PC-3 (cell line): ENCODE results near the gene TPCN2. TPM values are rescaled to one million over a fixed set of nuclear protein-coding genes. Genes with fewer than 3 reads are reported as not detected.

Experiments
- ATAC-seq: fragments of 200-7000 bp; cut with Tn5 transposase; 2 replicates; pipeline ENCODE4 v1.9.1; 2020; ENCODE audit warnings: mild to moderate bottlenecking, moderate library complexity
- BruUV-seq: library from RNA; stranded (reverse); fragments of 400-500 nt; replicated peaks from 2 replicates; lab custom pipeline; 2021; lab: Mats Ljungman, UMichigan
- CTCF ChIA-PET: fragments of 300-600 bp; sonication (Branson Sonifier 250); formaldehyde crosslinking; loops from one replicate; lab custom pipeline; 2022; ENCODE audit warnings: antibody characterized with exemption; lab: Charles Lee
- POLR2A ChIA-PET: fragments of 300-600 bp; sonication (Branson Sonifier 250); formaldehyde crosslinking; loops from one replicate; lab custom pipeline; 2022; ENCODE audit warnings: antibody characterized with exemption; ENCODE audit not compliant: unreplicated experiment; lab: Charles Lee
- DNase-seq: peaks from one replicate; pipeline ENCODE4 v3.0.0-alpha.2; 2015
- H2AFZ ChIP-seq: fragments of 300-600 bp; sonication (generic); 2 replicates; pipeline ENCODE4 v1.6.0; 2016; ENCODE audit warnings: antibody characterized with exemption, low read length
- H3F3A ChIP-seq: fragments of 300-600 bp; sonication (generic); one replicate; pipeline ENCODE4 v1.6.0; 2017; ENCODE audit warnings: antibody characterized with exemption, low read length, control low read depth, mild to moderate bottlenecking; ENCODE audit not compliant: unreplicated experiment
- H3K27ac ChIP-seq: fragments of 300-600 bp; sonication (generic); 2 replicates; pipeline ENCODE4 v1.5.1; 2016; ENCODE audit warnings: mild to moderate bottlenecking, low read length
- H3K27me3 ChIP-seq: fragments of 300-600 bp; sonication (generic); 2 replicates; pipeline ENCODE4 v1.6.1; 2016; ENCODE audit warnings: low read length, mixed read lengths
- H3K36me3 ChIP-seq: fragments of 300-600 bp; sonication (generic); 2 replicates; pipeline ENCODE4 v1.6.1; 2016; ENCODE audit warnings: low read depth, mixed run types, low read length, mixed read lengths
- H3K4me1 ChIP-seq: fragments of 300-600 bp; sonication (generic); 2 replicates; pipeline ENCODE4 v1.5.1; 2016; ENCODE audit warnings: low read length; ENCODE audit not compliant: insufficient read depth
- H3K4me2 ChIP-seq: fragments of 300-600 bp; sonication (generic); 2 replicates; pipeline ENCODE4 v1.6.0; 2016; ENCODE audit warnings: low read length
- H3K4me3 ChIP-seq: fragments of 300-600 bp; sonication (generic); 2 replicates; pipeline ENCODE4 v1.5.1; 2016; ENCODE audit warnings: mild to moderate bottlenecking, low read length, mixed read lengths
- H3K79me2 ChIP-seq: fragments of 300-600 bp; sonication (generic); 2 replicates; pipeline ENCODE4 v1.6.1; 2017; ENCODE audit warnings: low read length, mixed read lengths
- H3K9ac ChIP-seq: fragments of 300-600 bp; sonication (generic); 2 replicates; pipeline ENCODE4 v1.6.0; 2016; ENCODE audit warnings: mild to moderate bottlenecking, low read length
- H3K9me2 ChIP-seq: fragments of 300-600 bp; sonication (generic); replicated peaks from 2 replicates; pipeline ENCODE4 v1.6.1; 2016; ENCODE audit warnings: mixed run types, low read length, mixed read lengths
- H3K9me3 ChIP-seq: fragments of 300-600 bp; sonication (generic); 2 replicates; pipeline ENCODE4 v1.6.1; 2016; ENCODE audit warnings: low read length, mixed read lengths
- H4K20me1 ChIP-seq: fragments of 300-600 bp; sonication (generic); 2 replicates; pipeline ENCODE4 v1.6.1; 2016; ENCODE audit warnings: low read length, mixed read lengths
- EZH2 ChIP-seq: fragments of 300-600 bp; sonication (generic); IDR thresholded peaks from one replicate; pipeline ENCODE4 v1.6.1; 2017; ENCODE audit warnings: antibody characterized with exemption, mild to moderate bottlenecking, low read length; ENCODE audit not compliant: unreplicated experiment
- EZH2phosphoT487 ChIP-seq: fragments of 300-600 bp; sonication (generic); IDR thresholded peaks from 2 replicates; pipeline ENCODE4 v1.6.1; 2018; ENCODE audit warnings: mild to moderate bottlenecking, antibody characterized with exemption, low read length, borderline replicate concordance
- intact Hi-C: fragments of 100-400 bp; cut with micrococcal nuclease; formaldehyde crosslinking; loops from 2 replicates; pipeline ENCODE4 v1.9.0; 2023
- total RNA-seq: library from RNA; depleted of rRNA; stranded (reverse); fragments of >200 nt; gene quantifications from 2 replicates; pipeline ENCODE4 v1.2.3, GENCODE V29; 2014
- TF ChIP-seq, protein P1 (sequence below): fragments of 300-600 bp; sonication (generic); conservative IDR thresholded peaks from 2 replicates; pipeline ENCODE4 v1.5.1; 2017; ENCODE audit warnings: antibody characterized with exemption, low read depth, mild to moderate bottlenecking, low read length

TPCN2 gene
- total RNA-seq, 1 experiment from 2014 or later: 13.0 TPM

DNA sequence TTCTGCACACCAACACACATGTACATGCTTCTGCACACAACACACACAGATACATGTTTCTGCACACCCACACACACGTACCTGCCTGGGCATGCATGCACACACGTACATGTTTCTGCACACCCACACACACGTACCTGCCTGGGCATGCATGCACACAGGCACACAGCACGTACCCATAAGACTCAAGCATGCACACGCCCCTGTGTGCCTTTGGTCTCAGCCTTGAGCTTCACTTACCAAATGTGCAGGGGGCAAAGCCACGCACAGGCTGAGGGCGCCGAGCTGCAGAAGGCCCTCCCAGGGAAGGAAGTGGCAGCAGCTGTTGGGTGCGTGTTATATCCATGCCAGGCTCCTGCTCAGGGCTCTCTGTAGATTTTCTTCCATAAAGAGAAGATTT, 72.3 kb downstream of the TPCN2 start:
- intact Hi-C loops: loop anchor here (5.0 to 10.0 kb wide), 2 partner anchors 96 to 324 kb away; no protein-coding TSS in a partner anchor
- Histone ChIP-seq H3K9ac (no peak overlapping the region), H4K20me1 (no peaks in the 10 kb centered on the region), H3K9me3 (no peaks in the 10 kb centered on the region), H3K4me2 (no peak overlapping the region), H3K27ac (no peak overlapping the region), H3K4me1 (peaks cover 35% of the 10 kb centered on the region), H3K27me3 (no peaks in the 10 kb centered on the region), H3K4me3 (no peak overlapping the region), H2AFZ (no peak overlapping the region), H3K36me3 (no peaks in the 10 kb centered on the region), H3K9me2 (no peaks in the 10 kb centered on the region), H3K79me2 (no peaks in the 10 kb centered on the region), H3F3A (peaks cover 6% of the 10 kb centered on the region)
- ATAC-seq (no peak), DNase-seq (no peak)
- TF ChIP-seq EZH2phosphoT487: no peak
- TF ChIP-seq EZH2: no peak
- TF ChIP-seq, protein P1, sequence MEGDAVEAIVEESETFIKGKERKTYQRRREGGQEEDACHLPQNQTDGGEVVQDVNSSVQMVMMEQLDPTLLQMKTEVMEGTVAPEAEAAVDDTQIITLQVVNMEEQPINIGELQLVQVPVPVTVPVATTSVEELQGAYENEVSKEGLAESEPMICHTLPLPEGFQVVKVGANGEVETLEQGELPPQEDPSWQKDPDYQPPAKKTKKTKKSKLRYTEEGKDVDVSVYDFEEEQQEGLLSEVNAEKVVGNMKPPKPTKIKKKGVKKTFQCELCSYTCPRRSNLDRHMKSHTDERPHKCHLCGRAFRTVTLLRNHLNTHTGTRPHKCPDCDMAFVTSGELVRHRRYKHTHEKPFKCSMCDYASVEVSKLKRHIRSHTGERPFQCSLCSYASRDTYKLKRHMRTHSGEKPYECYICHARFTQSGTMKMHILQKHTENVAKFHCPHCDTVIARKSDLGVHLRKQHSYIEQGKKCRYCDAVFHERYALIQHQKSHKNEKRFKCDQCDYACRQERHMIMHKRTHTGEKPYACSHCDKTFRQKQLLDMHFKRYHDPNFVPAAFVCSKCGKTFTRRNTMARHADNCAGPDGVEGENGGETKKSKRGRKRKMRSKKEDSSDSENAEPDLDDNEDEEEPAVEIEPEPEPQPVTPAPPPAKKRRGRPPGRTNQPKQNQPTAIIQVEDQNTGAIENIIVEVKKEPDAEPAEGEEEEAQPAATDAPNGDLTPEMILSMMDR: no peak
- ChIA-PET POLR2A (no interaction called here), CTCF (no interaction called here)
- no TSS peak for BruUV-seq

DNA sequence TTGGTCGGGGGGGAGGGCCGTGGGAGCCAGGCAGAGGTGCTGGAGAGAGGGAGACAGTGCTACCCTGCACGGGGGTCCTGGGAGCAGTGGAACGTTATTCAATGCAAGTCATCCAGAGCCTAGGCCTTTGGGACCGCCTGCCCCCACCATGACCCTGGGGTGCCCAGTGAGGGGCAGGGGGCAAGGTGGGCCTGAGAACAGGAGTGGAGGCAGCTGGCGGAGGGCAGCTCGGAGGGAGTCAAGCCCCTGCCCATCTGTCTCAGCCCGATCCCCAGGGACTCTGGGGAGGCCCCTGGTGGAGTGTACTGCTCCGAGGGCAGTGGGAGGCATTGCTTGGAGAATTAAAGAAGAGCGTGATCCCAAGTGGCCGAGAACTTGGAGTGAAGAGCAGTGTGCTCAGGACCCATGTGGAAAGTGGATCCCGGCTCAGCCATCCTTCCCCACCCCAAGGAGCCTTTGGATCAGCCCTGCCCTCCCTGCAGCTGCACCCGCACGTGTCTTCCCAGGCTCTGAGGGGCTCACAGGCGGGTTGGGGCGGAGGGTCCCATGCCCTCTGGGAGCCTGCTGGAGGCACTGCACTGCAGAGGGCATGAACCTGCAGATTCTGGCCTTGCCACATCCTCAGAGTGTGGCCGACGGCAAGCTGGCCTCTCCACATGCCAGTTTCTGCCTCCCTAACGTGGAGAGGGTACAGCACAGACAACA, 73.0 kb downstream of the TPCN2 start:
- no peaks in the 10 kb centered on the region for H3K9me3 ChIP-seq
- H3K4me3 ChIP-seq: no peak overlapping the region
- H3F3A ChIP-seq: peaks cover 6% of the 10 kb centered on the region
- ATAC-seq (peak; percentile 0), DNase-seq (no peak)
- CTCF ChIA-PET: no interaction called here
- H3K4me2 ChIP-seq: peak overlapping the region; percentile 83
- H2AFZ ChIP-seq: no peak overlapping the region
- no peaks in the 10 kb centered on the region for H3K27me3 ChIP-seq
- H3K79me2 ChIP-seq: no peaks in the 10 kb centered on the region
- POLR2A ChIA-PET: no interaction called here
- no TSS peak for BruUV-seq
- peak overlapping the region; percentile 51 for H3K9ac ChIP-seq
- TF ChIP-seq, protein P1: no peak
- no peak for TF ChIP-seq EZH2
- TF ChIP-seq EZH2phosphoT487: no peak
- no peaks in the 10 kb centered on the region for H3K9me2 ChIP-seq
- peak overlapping the region; percentile 97 for H3K27ac ChIP-seq
- no peaks in the 10 kb centered on the region for H4K20me1 ChIP-seq
- H3K4me1 ChIP-seq: peaks cover 32% of the 10 kb centered on the region
- no peaks in the 10 kb centered on the region for H3K36me3 ChIP-seq
- intact Hi-C loops: loop anchor here (1.0 to 10.0 kb wide), 4 partner anchors 96 to 520 kb away; partner anchors contain the start of gene CCND1

DNA sequence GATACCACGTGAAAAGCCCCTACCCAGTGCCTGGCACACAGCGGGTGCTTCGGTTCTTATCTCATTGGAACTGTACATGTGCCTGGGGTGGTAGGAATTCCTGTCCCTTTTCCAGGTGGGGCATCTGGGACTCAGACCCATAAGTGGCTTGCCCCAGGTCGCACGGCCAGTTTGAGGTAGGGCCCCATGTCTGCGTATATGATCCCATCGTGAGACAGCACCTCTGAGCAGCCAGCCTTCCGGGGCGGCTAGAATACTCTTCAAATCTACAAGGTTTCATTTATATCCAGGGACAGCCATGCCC, 73.5 kb downstream of the TPCN2 start:
- TF ChIP-seq EZH2: no peak
- no peak for TF ChIP-seq EZH2phosphoT487
- TF ChIP-seq, protein P1: no peak
- H4K20me1 ChIP-seq: no peaks in the 10 kb centered on the region
- no peak for DNase-seq
- intact Hi-C loops: loop anchor here (1.0 to 10.0 kb wide), 4 partner anchors 95 to 519 kb away; partner anchors contain the start of gene CCND1
- peaks cover 32% of the 10 kb centered on the region for H3K4me1 ChIP-seq
- H3F3A ChIP-seq: peaks cover 6% of the 10 kb centered on the region
- ATAC-seq: no peak
- no peaks in the 10 kb centered on the region for H3K9me3 ChIP-seq
- TSS peak; percentile 99 for BruUV-seq
- H3K27me3 ChIP-seq: no peaks in the 10 kb centered on the region
- H3K9me2 ChIP-seq: no peaks in the 10 kb centered on the region
- ChIA-PET CTCF (interaction anchor here (1.5 kb wide), 1 partner anchor 9 kb away, joined by 12 read pairs; no protein-coding TSS in a partner anchor), POLR2A (interaction anchor here (0.6 kb wide), 1 partner anchor 300 kb away, joined by 5 read pairs; no protein-coding TSS in a partner anchor)
- peak overlapping the region; percentile 49 for H2AFZ ChIP-seq
- peak overlapping the region; percentile 83 for H3K4me2 ChIP-seq
- peak overlapping the region; percentile 97 for H3K27ac ChIP-seq
- no peaks in the 10 kb centered on the region for H3K36me3 ChIP-seq
- H3K79me2 ChIP-seq: no peaks in the 10 kb centered on the region
- H3K4me3 ChIP-seq: no peak overlapping the region
- H3K9ac ChIP-seq: peak overlapping the region; percentile 51
